GM13976 (cell line): ENCODE data around the gene GPC5.

Source experiments
- DNase-seq: peaks from one replicate; pipeline ENCODE4 v3.0.0; 2012; ENCODE audit warnings: low spot score
- CTCF ChIP-seq: IDR thresholded peaks from 2 replicates; pipeline ENCODE4 v1.5.1; 2012; ENCODE audit warnings: borderline replicate concordance, mild to moderate bottlenecking; ENCODE audit not compliant: insufficient read depth; ENCODE audit errors: extremely low read depth, missing control alignments, control extremely low read depth
- in situ Hi-C: fragments of 300-500 bp; cut with MboI; formaldehyde crosslinking; loops from one replicate; pipeline ENCODE4 v1.12.0; 2022; ENCODE audit warnings: low sequenced_read_pairs, mixed read lengths, inconsistent platforms; ENCODE audit not compliant: unreplicated experiment

The GPC5 gene

GRCh38 chr13:91596842-91597241 lies 198.4 kb downstream of the GPC5 start:
- no peak for DNase-seq
- in situ Hi-C loops = no loop called here
- TF ChIP-seq CTCF = no peak

- DNase-seq = no peak
- in situ Hi-C loops = no loop called here
- TF ChIP-seq CTCF = no peak
These were observed 200.2 kb downstream of the GPC5 start for GRCh38 chr13:91598655-91599054.

GRCh38 chr13:91601273-91601672 lies 202.9 kb downstream of the GPC5 start:
- DNase-seq = no peak
- in situ Hi-C loops = no loop called here
- TF ChIP-seq CTCF = no peak

GRCh38 chr13:91601807-91602206 lies 203.4 kb downstream of the GPC5 start:
- no peak for TF ChIP-seq CTCF
- no peak for DNase-seq
- in situ Hi-C loops = no loop called here

GRCh38 chr13:91609353-91609752 lies 210.9 kb downstream of the GPC5 start:
- no peak for DNase-seq
- in situ Hi-C loops = no loop called here
- TF ChIP-seq CTCF = no peak

GRCh38 chr13:91618315-91618714 lies 219.9 kb downstream of the GPC5 start:
- in situ Hi-C loops = no loop called here
- TF ChIP-seq CTCF = no peak
- DNase-seq = no peak

- no peak for DNase-seq
- TF ChIP-seq CTCF = no peak
- in situ Hi-C loops = no loop called here
These were observed 222.3 kb downstream of the GPC5 start for GRCh38 chr13:91620670-91621141.
